ENCODE measurements around the gene SOX6. TPM values are rescaled to one million over a fixed set of nuclear protein-coding genes. Genes with fewer than 3 reads are reported as not detected.

SOX6 gene
- total RNA-seq, 1 experiment from 2014 or later: 0.21 TPM

- no peaks in the 10 kb centered on the region for H3K27me3 ChIP-seq (ENCODE audit: control insufficient read depth, insufficient read depth, low read length)
- DNase-seq (ENCODE audit: low read depth, low spot score) (no peak), ATAC-seq (no peak)
- H3K27ac ChIP-seq (ENCODE audit: low read length): no peak overlapping the region
- BruUV-seq (replicated peaks): no TSS peak
- H3K36me3 ChIP-seq (ENCODE audit: control insufficient read depth, insufficient read depth, low read length): no peaks in the 10 kb centered on the region
- in situ Hi-C loops (cut with HindIII; ENCODE audit: low pct_unique_long_range_greater_than_20kb, low sequenced_read_pairs) (no loop called here), intact Hi-C loops (cut with micrococcal nuclease; ENCODE audit: unreplicated experiment) (no loop called here)
- no peak overlapping the region for H3K4me3 ChIP-seq (ENCODE audit: low read depth in 2 of 2, low read length in 2 of 2)
- H3K9me3 ChIP-seq (ENCODE audit: control insufficient read depth, insufficient read depth, low read depth, low read length): no peaks in the 10 kb centered on the region
- ChIA-PET CTCF (no interaction called here), POLR2A (no interaction called here)
- TF ChIP-seq SIN3A (IDR thresholded peaks at IDR 0.05; ENCODE audit: borderline replicate concordance, insufficient read depth, low read depth, low read length) (no peak), REST (IDR thresholded peaks at IDR 0.05; ENCODE audit: insufficient read depth in 1 of 2, low read depth in 2 of 2, low read length in 1 of 2) (no peak)
- H3K4me1 ChIP-seq (ENCODE audit: control insufficient read depth, insufficient read depth, low read length): no peaks in the 10 kb centered on the region
Measured at GRCh38 chr11:16279524-16279923, 76.8 kb downstream of the SOX6 start.

- Histone ChIP-seq H3K9me3 (ENCODE audit: control insufficient read depth, insufficient read depth, low read depth, low read length) (no peaks in the 10 kb centered on the region), H3K4me1 (ENCODE audit: control insufficient read depth, insufficient read depth, low read length) (no peaks in the 10 kb centered on the region), H3K27me3 (ENCODE audit: control insufficient read depth, insufficient read depth, low read length) (no peaks in the 10 kb centered on the region), H3K27ac (ENCODE audit: low read length) (no peak overlapping the region), H3K4me3 (ENCODE audit: low read depth in 2 of 2, low read length in 2 of 2) (no peak overlapping the region), H3K36me3 (ENCODE audit: control insufficient read depth, insufficient read depth, low read length) (no peaks in the 10 kb centered on the region)
- CTCF ChIA-PET: no interaction called here
- no TSS peak for BruUV-seq (replicated peaks)
- intact Hi-C loops (cut with micrococcal nuclease; ENCODE audit: unreplicated experiment): no loop called here
- ATAC-seq (no peak), DNase-seq (ENCODE audit: low read depth, low spot score) (no peak)
- no peak for TF ChIP-seq CTCF (IDR thresholded peaks at IDR 0.05)
- in situ Hi-C loops (cut with HindIII; ENCODE audit: low pct_unique_long_range_greater_than_20kb, low sequenced_read_pairs): no loop called here
- POLR2A ChIA-PET: no interaction called here
Measured at GRCh38 chr11:16278979-16279378, 77.4 kb downstream of the SOX6 start.

- Histone ChIP-seq H3K27me3 (ENCODE audit: control insufficient read depth, insufficient read depth, low read length) (no peaks in the 10 kb centered on the region), H3K9me3 (ENCODE audit: control insufficient read depth, insufficient read depth, low read depth, low read length) (no peaks in the 10 kb centered on the region), H3K4me1 (ENCODE audit: control insufficient read depth, insufficient read depth, low read length) (no peaks in the 10 kb centered on the region), H3K27ac (ENCODE audit: low read length) (no peak overlapping the region), H3K4me3 (ENCODE audit: low read depth in 2 of 2, low read length in 2 of 2) (no peak overlapping the region), H3K36me3 (ENCODE audit: control insufficient read depth, insufficient read depth, low read length) (no peaks in the 10 kb centered on the region)
- in situ Hi-C loops (cut with HindIII; ENCODE audit: low pct_unique_long_range_greater_than_20kb, low sequenced_read_pairs) (no loop called here), intact Hi-C loops (cut with micrococcal nuclease; ENCODE audit: unreplicated experiment) (no loop called here)
- no TSS peak for BruUV-seq (replicated peaks)
- ChIA-PET POLR2A (no interaction called here), CTCF (no interaction called here)
- TF ChIP-seq CTCF (IDR thresholded peaks at IDR 0.05): no peak
- ATAC-seq: no peak
- no peak for DNase-seq (ENCODE audit: low read depth, low spot score)
Measured at GRCh38 chr11:16278273-16278672, 78.1 kb downstream of the SOX6 start.
